CD4-positive, alpha-beta T cell (primary cell): ENCODE results near the gene TENM4. TPM values are rescaled to one million over a fixed set of nuclear protein-coding genes. Genes with fewer than 3 reads are reported as not detected.

ENCODE experiments used
- ATAC-seq: fragments of 200-7000 bp; cut with Tn5 transposase; one replicate; pipeline ENCODE4 v1.10.0; 2022; ENCODE audit warnings: mild to moderate bottlenecking; ENCODE audit not compliant: poor library complexity
- CTCF ChIA-PET: fragments of 350-600 bp; sonication (Branson Sonifier 250); formaldehyde crosslinking; loops from one replicate; lab custom pipeline; 2021; ENCODE audit warnings: antibody characterized with exemption, inconsistent platforms; lab: Charles Lee
- POLR2A ChIA-PET: fragments of 350-600 bp; sonication (Branson Sonifier 250); formaldehyde crosslinking; loops from one replicate; lab custom pipeline; 2021; ENCODE audit warnings: antibody characterized with exemption, inconsistent platforms; lab: Charles Lee
- DNase-seq, 14 experiments: peaks; one replicate each; pipeline ENCODE4 v3.0.0-alpha.2; 2013 to 2020; ENCODE audit warnings: mixed read lengths in 2 of 14
- H3K27ac ChIP-seq, 2 donors: one replicate each; pipeline versions ENCODE4 v1.5.1 to v1.7.0; 2013; ENCODE audit warnings: low read length in 2 of 2, low read depth in 1 of 2, mild to moderate bottlenecking in 1 of 2
- H3K27me3 ChIP-seq, 2 experiments: 1 replicate in 1 of 2; 2 replicates in 1 of 2; pipeline versions ENCODE4 v1.6.1 to v1.7.0; 2013; ENCODE audit warnings: low read length in 2 of 2, control low read depth in 1 of 2, mild to moderate bottlenecking in 1 of 2, moderate library complexity in 1 of 2; ENCODE audit not compliant: insufficient read depth in 2 of 2, control insufficient read depth in 1 of 2
- H3K36me3 ChIP-seq: one replicate; pipeline ENCODE4 v1.6.1; 2013; ENCODE audit warnings: low read length, control low read depth; ENCODE audit not compliant: insufficient read depth
- H3K4me1 ChIP-seq: one replicate; pipeline ENCODE4 v1.6.1; 2013; ENCODE audit warnings: low read length, control low read depth; ENCODE audit not compliant: insufficient read depth
- H3K4me3 ChIP-seq: one replicate; pipeline ENCODE4 v1.5.1; 2013; ENCODE audit warnings: mild to moderate bottlenecking, low read length, moderate library complexity
- H3K9me3 ChIP-seq, 2 experiments: 1 replicate in 1 of 2; 2 replicates in 1 of 2; pipeline versions ENCODE4 v1.6.1 to v1.7.0; 2013; ENCODE audit warnings: low read length in 2 of 2, mild to moderate bottlenecking in 2 of 2, control low read depth in 1 of 2, moderate library complexity in 1 of 2; ENCODE audit not compliant: control insufficient read depth in 1 of 2, insufficient read depth in 1 of 2
- H3K27ac Mint-ChIP-seq: one replicate; pipeline ENCODE4 v1.8.0; 2020; ENCODE audit warnings: mixed read lengths
- H3K27me3 Mint-ChIP-seq: one replicate; pipeline ENCODE4 v1.8.0; 2021; ENCODE audit warnings: mixed read lengths
- H3K36me3 Mint-ChIP-seq: one replicate; pipeline ENCODE4 v1.8.0; 2021; ENCODE audit warnings: low read depth, mixed read lengths
- H3K4me1 Mint-ChIP-seq: one replicate; pipeline ENCODE4 v1.8.0; 2021; ENCODE audit warnings: low read depth, mixed read lengths
- H3K4me3 Mint-ChIP-seq: one replicate; pipeline ENCODE4 v1.8.0; 2020; ENCODE audit warnings: mild to moderate bottlenecking, mixed read lengths
- H3K9me3 Mint-ChIP-seq: one replicate; pipeline ENCODE4 v1.8.0; 2020; ENCODE audit warnings: mixed read lengths
- intact Hi-C, 2 experiments: fragments of 100-400 bp; cut with DNase I in 1 of 2; cut with micrococcal nuclease in 1 of 2; formaldehyde crosslinking; loops; one replicate each; pipeline versions ENCODE4 v1.15.1 to v1.9.0; 2023 to 2025; cut with DNase I, micrococcal nuclease
- total RNA-seq, 174 experiments: library from RNA in 2 of 174; stranded (reverse) in 2 of 174; gene quantifications; one replicate each; pipeline ENCODE4 v1.2.3 and lab custom pipeline; 2021 to 2026
- TF ChIP-seq, protein P1 (sequence below): fragments of 200-600 bp; IDR thresholded peaks from one replicate; pipeline ENCODE4 v1.8.0; 2022; ENCODE audit warnings: antibody characterized with exemption, mild to moderate bottlenecking

The TENM4 gene
- total RNA-seq, 2 experiments from 2014 or later: 0.22 to 0.31 TPM

- intact Hi-C loops: no loop called here
- H3K27ac Mint-ChIP-seq: no peak overlapping the region
Observed at GRCh38 chr11:79308429-79308828, 132.4 kb downstream of the TENM4 start.

GRCh38 chr11:79304599-79305212 lies 136.1 kb downstream of the TENM4 start:
- ChIA-PET POLR2A (no interaction called here), CTCF (no interaction called here)
- Mint-ChIP-seq H3K9me3 (peaks cover 2% of the 10 kb centered on the region), H3K27me3 (no peaks in the 10 kb centered on the region), H3K4me3 (no peak overlapping the region), H3K4me1 (no peaks in the 10 kb centered on the region), H3K36me3 (no peaks in the 10 kb centered on the region), H3K27ac (no peak overlapping the region)
- TF ChIP-seq, protein P1, sequence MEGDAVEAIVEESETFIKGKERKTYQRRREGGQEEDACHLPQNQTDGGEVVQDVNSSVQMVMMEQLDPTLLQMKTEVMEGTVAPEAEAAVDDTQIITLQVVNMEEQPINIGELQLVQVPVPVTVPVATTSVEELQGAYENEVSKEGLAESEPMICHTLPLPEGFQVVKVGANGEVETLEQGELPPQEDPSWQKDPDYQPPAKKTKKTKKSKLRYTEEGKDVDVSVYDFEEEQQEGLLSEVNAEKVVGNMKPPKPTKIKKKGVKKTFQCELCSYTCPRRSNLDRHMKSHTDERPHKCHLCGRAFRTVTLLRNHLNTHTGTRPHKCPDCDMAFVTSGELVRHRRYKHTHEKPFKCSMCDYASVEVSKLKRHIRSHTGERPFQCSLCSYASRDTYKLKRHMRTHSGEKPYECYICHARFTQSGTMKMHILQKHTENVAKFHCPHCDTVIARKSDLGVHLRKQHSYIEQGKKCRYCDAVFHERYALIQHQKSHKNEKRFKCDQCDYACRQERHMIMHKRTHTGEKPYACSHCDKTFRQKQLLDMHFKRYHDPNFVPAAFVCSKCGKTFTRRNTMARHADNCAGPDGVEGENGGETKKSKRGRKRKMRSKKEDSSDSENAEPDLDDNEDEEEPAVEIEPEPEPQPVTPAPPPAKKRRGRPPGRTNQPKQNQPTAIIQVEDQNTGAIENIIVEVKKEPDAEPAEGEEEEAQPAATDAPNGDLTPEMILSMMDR: no peak
- intact Hi-C loops: no loop called here
- Histone ChIP-seq H3K36me3 (no peaks in the 10 kb centered on the region), H3K27me3 (no peaks in the 10 kb centered on the region), H3K4me1 (no peaks in the 10 kb centered on the region), H3K9me3 (peaks cover 0 to 12% of the 10 kb centered on the region in 2 experiments), H3K27ac (no peak overlapping the region), H3K4me3 (no peak overlapping the region)
- ATAC-seq: no peak
- DNase-seq: no peak

More at GRCh38 chr11:79308429-79308828, 132.4 kb downstream of the TENM4 start:
- POLR2A ChIA-PET: no interaction called here
- Histone ChIP-seq H3K4me3 (no peak overlapping the region), H3K27ac (no peak overlapping the region), H3K36me3 (no peaks in the 10 kb centered on the region), H3K9me3 (peaks cover 0 to 12% of the 10 kb centered on the region in 2 experiments), H3K27me3 (no peaks in the 10 kb centered on the region), H3K4me1 (no peaks in the 10 kb centered on the region)
- ATAC-seq (no peak), DNase-seq (no peak)
- CTCF ChIA-PET: no interaction called here
- no peaks in the 10 kb centered on the region for H3K36me3 Mint-ChIP-seq
- peaks cover 2% of the 10 kb centered on the region for H3K9me3 Mint-ChIP-seq
- no peak overlapping the region for H3K4me3 Mint-ChIP-seq
- H3K4me1 Mint-ChIP-seq: no peaks in the 10 kb centered on the region
- no peaks in the 10 kb centered on the region for H3K27me3 Mint-ChIP-seq
- TF ChIP-seq, protein P1: no peak

- Histone ChIP-seq H3K4me3 (no peak overlapping the region), H3K9me3 (no peaks in the 10 kb centered on the region), H3K27me3 (no peaks in the 10 kb centered on the region), H3K27ac (no peak overlapping the region), H3K4me1 (no peaks in the 10 kb centered on the region), H3K36me3 (no peaks in the 10 kb centered on the region)
- H3K36me3 Mint-ChIP-seq: no peaks in the 10 kb centered on the region
- TF ChIP-seq, protein P1: no peak
- ATAC-seq: no peak
- no peak overlapping the region for H3K4me3 Mint-ChIP-seq
- no peaks in the 10 kb centered on the region for H3K4me1 Mint-ChIP-seq
- no peaks in the 10 kb centered on the region for H3K9me3 Mint-ChIP-seq
- ChIA-PET POLR2A (no interaction called here), CTCF (no interaction called here)
- H3K27me3 Mint-ChIP-seq: no peaks in the 10 kb centered on the region
- H3K27ac Mint-ChIP-seq: no peak overlapping the region
- DNase-seq: no peak
- intact Hi-C loops: no loop called here
Observed at GRCh38 chr11:79296141-79296540, 144.7 kb downstream of the TENM4 start.
